ENCODE results near the gene ORAI2. TPM values are rescaled to one million over a fixed set of nuclear protein-coding genes. Genes with fewer than 3 reads are reported as not detected.

The ORAI2 gene
- total RNA-seq (14.9 and 26.6 TPM in 2 replicates), polyA plus RNA-seq (20.3 and 22.1 TPM in 2 replicates), polyA minus RNA-seq (ENCODE audit: low replicate concordance) (62.5 and 69.8 TPM in 2 replicates)
- 40.1 and 40.2 TPM in 2 replicates for polyA plus RNA-seq (2012)

GRCh38 chr7:102433219-102434038 is at the start of gene ORAI2:
Gene ORAI2 (plus strand): TSS chr7:102433575. CDS start chr7:102438957, 5,382 bp downstream.
- H3K4me1 ChIP-seq (ENCODE audit: control insufficient read depth, extremely low read depth, insufficient read depth, low read length) = peaks cover 5% of the 10 kb centered on the region
- H3K27ac ChIP-seq (ENCODE audit: insufficient read depth, low read length) = peak within 1 kb of the TSS; percentile 75
- H4K20me1 ChIP-seq (ENCODE audit: control insufficient read depth, extremely low read depth, insufficient read depth, low read length) = no peaks in the 10 kb centered on the region
- TF ChIP-seq CTCF (conservative IDR thresholded peaks at IDR 0.05 in 1 of 2, IDR thresholded peaks at IDR 0.05 in 1 of 2; ENCODE audit: low read depth in 1 of 2, low read length in 2 of 2) = no peak
- no peak for TF ChIP-seq EZH2 (IDR thresholded peaks at IDR 0.05; ENCODE audit: low read length, missing control alignments)
- H2AFZ ChIP-seq (ENCODE audit: low read length) = peak within 1 kb of the TSS; percentile 75
- no peaks in the 10 kb centered on the region for H3K27me3 ChIP-seq (ENCODE audit: control insufficient read depth, insufficient read depth, low read length)
- H3K9ac ChIP-seq (ENCODE audit: insufficient read depth, low read length) = peak within 1 kb of the TSS; percentile 75
- peak; percentile 58 to 66 for DNase-seq (ENCODE audit: low read depth in 2 of 2)
- no peaks in the 10 kb centered on the region for H3K9me3 ChIP-seq (ENCODE audit: control insufficient read depth, insufficient read depth, low read depth, low read length)
- peaks cover 3% of the 10 kb centered on the region for H3K79me2 ChIP-seq (ENCODE audit: control insufficient read depth, insufficient read depth, low read length)
- no peaks in the 10 kb centered on the region for H3K36me3 ChIP-seq (ENCODE audit: control insufficient read depth, insufficient read depth, low read length)
- H3K4me2 ChIP-seq (ENCODE audit: extremely low read depth, insufficient read depth, low read length) = peak within 1 kb of the TSS; percentile 96
- H3K4me3 ChIP-seq (replicated peaks in 1 of 4; ENCODE audit: control extremely low read depth in 1 of 4, insufficient read depth in 1 of 4, low read depth in 3 of 4, low read length in 4 of 4) = peak within 1 kb of the TSS; percentile 72 to 90 (median 80)

- Histone ChIP-seq H3K27me3 (ENCODE audit: control insufficient read depth, insufficient read depth, low read length) (no peaks in the 10 kb centered on the region), H3K9ac (ENCODE audit: insufficient read depth, low read length) (no peak overlapping the region), H3K4me2 (ENCODE audit: extremely low read depth, insufficient read depth, low read length) (no peak overlapping the region), H3K79me2 (ENCODE audit: control insufficient read depth, insufficient read depth, low read length) (no peaks in the 10 kb centered on the region), H2AFZ (ENCODE audit: low read length) (no peak overlapping the region), H3K4me3 (replicated peaks in 1 of 4; ENCODE audit: control extremely low read depth in 1 of 4, insufficient read depth in 1 of 4, low read depth in 3 of 4, low read length in 4 of 4) (no peak overlapping the region), H3K9me3 (ENCODE audit: control insufficient read depth, insufficient read depth, low read depth, low read length) (no peaks in the 10 kb centered on the region), H3K27ac (ENCODE audit: insufficient read depth, low read length) (no peak overlapping the region), H4K20me1 (ENCODE audit: control insufficient read depth, extremely low read depth, insufficient read depth, low read length) (no peaks in the 10 kb centered on the region), H3K36me3 (ENCODE audit: control insufficient read depth, insufficient read depth, low read length) (peaks cover 6% of the 10 kb centered on the region), H3K4me1 (ENCODE audit: control insufficient read depth, extremely low read depth, insufficient read depth, low read length) (no peaks in the 10 kb centered on the region)
- TF ChIP-seq EZH2 (IDR thresholded peaks at IDR 0.05; ENCODE audit: low read length, missing control alignments) (no peak), CTCF (conservative IDR thresholded peaks at IDR 0.05 in 1 of 2, IDR thresholded peaks at IDR 0.05 in 1 of 2; ENCODE audit: low read depth in 1 of 2, low read length in 2 of 2) (no peak)
- DNase-seq (ENCODE audit: low read depth in 2 of 2) = no peak
Observed at GRCh38 chr7:102387064-102387463, 46.3 kb upstream of the ORAI2 start.

- Histone ChIP-seq H3K9ac (ENCODE audit: insufficient read depth, low read length) (no peak overlapping the region), H4K20me1 (ENCODE audit: control insufficient read depth, extremely low read depth, insufficient read depth, low read length) (no peaks in the 10 kb centered on the region), H3K27ac (ENCODE audit: insufficient read depth, low read length) (no peak overlapping the region), H3K9me3 (ENCODE audit: control insufficient read depth, insufficient read depth, low read depth, low read length) (no peaks in the 10 kb centered on the region), H3K36me3 (ENCODE audit: control insufficient read depth, insufficient read depth, low read length) (peaks cover 6% of the 10 kb centered on the region), H3K4me1 (ENCODE audit: control insufficient read depth, extremely low read depth, insufficient read depth, low read length) (no peaks in the 10 kb centered on the region), H3K27me3 (ENCODE audit: control insufficient read depth, insufficient read depth, low read length) (no peaks in the 10 kb centered on the region), H2AFZ (ENCODE audit: low read length) (no peak overlapping the region), H3K4me3 (replicated peaks in 1 of 4; ENCODE audit: control extremely low read depth in 1 of 4, insufficient read depth in 1 of 4, low read depth in 3 of 4, low read length in 4 of 4) (no peak overlapping the region), H3K4me2 (ENCODE audit: extremely low read depth, insufficient read depth, low read length) (no peak overlapping the region), H3K79me2 (ENCODE audit: control insufficient read depth, insufficient read depth, low read length) (no peaks in the 10 kb centered on the region)
- DNase-seq (ENCODE audit: low read depth in 2 of 2) = no peak
- no peak for TF ChIP-seq CTCF (conservative IDR thresholded peaks at IDR 0.05 in 1 of 2, IDR thresholded peaks at IDR 0.05 in 1 of 2; ENCODE audit: low read depth in 1 of 2, low read length in 2 of 2)
- TF ChIP-seq EZH2 (IDR thresholded peaks at IDR 0.05; ENCODE audit: low read length, missing control alignments) = no peak
Observed at GRCh38 chr7:102389810-102390209, 43.6 kb upstream of the ORAI2 start.
